Endothelial cell of umbilical vein (primary cell): ENCODE measurements around the gene SDK2.

Experiments
- POLR2A ChIP-seq: IDR thresholded peaks from 2 replicates; pipeline ENCODE4 v1.6.1; 2012; ENCODE audit warnings: low read depth, mild to moderate bottlenecking, control low read depth, low read length
- TF ChIP-seq, protein P1 (sequence below), 2 donors: IDR thresholded peaks; 1 replicate in 1 of 2; 2 replicates in 1 of 2; pipeline ENCODE4 v1.5.1; 2011; ENCODE audit warnings: low read length in 2 of 2, mild to moderate bottlenecking in 2 of 2, moderate library complexity in 2 of 2, control low read depth in 1 of 2, inconsistent platforms in 1 of 2, low read depth in 1 of 2; ENCODE audit not compliant: insufficient read depth in 1 of 2; ENCODE audit errors: extremely low read depth in 1 of 2

DNA sequence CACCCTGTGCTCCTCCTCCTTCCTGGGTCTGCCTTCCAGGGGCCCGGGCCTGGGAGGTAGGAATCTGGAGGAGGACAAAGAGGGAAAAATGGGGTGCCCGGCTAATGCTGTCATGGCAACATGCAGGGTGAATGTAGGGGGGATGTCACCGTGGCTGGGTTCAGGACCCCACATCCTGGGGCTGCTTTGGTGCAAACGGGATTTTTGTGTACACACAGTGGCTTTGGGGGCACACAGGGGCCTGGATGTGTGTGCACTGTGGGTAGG is 295.5 kb downstream of the SDK2 start:
- TF ChIP-seq, protein P1, sequence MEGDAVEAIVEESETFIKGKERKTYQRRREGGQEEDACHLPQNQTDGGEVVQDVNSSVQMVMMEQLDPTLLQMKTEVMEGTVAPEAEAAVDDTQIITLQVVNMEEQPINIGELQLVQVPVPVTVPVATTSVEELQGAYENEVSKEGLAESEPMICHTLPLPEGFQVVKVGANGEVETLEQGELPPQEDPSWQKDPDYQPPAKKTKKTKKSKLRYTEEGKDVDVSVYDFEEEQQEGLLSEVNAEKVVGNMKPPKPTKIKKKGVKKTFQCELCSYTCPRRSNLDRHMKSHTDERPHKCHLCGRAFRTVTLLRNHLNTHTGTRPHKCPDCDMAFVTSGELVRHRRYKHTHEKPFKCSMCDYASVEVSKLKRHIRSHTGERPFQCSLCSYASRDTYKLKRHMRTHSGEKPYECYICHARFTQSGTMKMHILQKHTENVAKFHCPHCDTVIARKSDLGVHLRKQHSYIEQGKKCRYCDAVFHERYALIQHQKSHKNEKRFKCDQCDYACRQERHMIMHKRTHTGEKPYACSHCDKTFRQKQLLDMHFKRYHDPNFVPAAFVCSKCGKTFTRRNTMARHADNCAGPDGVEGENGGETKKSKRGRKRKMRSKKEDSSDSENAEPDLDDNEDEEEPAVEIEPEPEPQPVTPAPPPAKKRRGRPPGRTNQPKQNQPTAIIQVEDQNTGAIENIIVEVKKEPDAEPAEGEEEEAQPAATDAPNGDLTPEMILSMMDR (IDR thresholded peaks at IDR 0.05; ENCODE audit: extremely low read depth in 1 of 2, insufficient read depth in 1 of 2, low read depth in 1 of 2, low read length in 2 of 2), result no peak
- TF ChIP-seq POLR2A, result no peak
